WTC11 (cell line): ENCODE results near the gene KSR2.

ENCODE experiments used
- SMAD4 ChIP-seq: sonication (generic); formaldehyde crosslinking; IDR thresholded peaks from 2 replicates; pipeline ENCODE4 v1.8.0; 2022; ENCODE audit warnings: mild to moderate bottlenecking, missing genetic modification reagents
- TF ChIP-seq, protein P1 (sequence below): fragments of 200-600 bp; IDR thresholded peaks from 2 replicates; pipeline ENCODE4 v1.8.0; 2022; ENCODE audit warnings: antibody characterized with exemption

DNA sequence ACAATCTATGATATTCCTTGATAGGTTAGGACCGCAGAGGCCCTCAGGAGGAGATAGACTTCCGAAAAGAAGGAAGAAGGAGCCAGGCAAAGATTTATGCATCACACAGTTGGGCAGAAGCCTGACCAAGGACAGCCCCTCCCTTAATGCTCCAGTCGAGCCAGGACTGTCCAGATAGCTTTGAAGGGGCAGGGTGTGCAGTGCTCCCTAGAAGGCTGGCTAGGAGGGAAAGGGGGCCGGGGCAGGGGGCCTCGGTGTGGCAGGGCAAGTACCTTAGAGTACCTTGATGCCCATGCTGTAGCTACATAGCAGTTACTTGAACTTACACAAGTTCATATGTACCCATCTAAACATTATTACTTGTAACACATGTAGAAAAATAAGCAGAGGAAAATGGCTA is 512.7 kb downstream of the KSR2 start:
- TF ChIP-seq, protein P1, sequence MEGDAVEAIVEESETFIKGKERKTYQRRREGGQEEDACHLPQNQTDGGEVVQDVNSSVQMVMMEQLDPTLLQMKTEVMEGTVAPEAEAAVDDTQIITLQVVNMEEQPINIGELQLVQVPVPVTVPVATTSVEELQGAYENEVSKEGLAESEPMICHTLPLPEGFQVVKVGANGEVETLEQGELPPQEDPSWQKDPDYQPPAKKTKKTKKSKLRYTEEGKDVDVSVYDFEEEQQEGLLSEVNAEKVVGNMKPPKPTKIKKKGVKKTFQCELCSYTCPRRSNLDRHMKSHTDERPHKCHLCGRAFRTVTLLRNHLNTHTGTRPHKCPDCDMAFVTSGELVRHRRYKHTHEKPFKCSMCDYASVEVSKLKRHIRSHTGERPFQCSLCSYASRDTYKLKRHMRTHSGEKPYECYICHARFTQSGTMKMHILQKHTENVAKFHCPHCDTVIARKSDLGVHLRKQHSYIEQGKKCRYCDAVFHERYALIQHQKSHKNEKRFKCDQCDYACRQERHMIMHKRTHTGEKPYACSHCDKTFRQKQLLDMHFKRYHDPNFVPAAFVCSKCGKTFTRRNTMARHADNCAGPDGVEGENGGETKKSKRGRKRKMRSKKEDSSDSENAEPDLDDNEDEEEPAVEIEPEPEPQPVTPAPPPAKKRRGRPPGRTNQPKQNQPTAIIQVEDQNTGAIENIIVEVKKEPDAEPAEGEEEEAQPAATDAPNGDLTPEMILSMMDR: no peak
- TF ChIP-seq SMAD4 (CRISPR knock-in tag): no peak
